A673 (cell line): ENCODE measurements around the gene DZANK1.

ENCODE experiments used
- EZH2 ChIP-seq: fragments of 200-600 bp; sonication (generic); IDR thresholded peaks from 2 replicates; pipeline ENCODE4 v1.6.1; 2017; ENCODE audit warnings: borderline replicate concordance, low read depth, mild to moderate bottlenecking, mixed read lengths, antibody characterized with exemption, low read length; ENCODE audit not compliant: poor library complexity, severe bottlenecking
- TF ChIP-seq, protein P1 (sequence below): fragments of 300-800, 200-600 bp; sonication (generic); conservative IDR thresholded peaks from 2 replicates; pipeline ENCODE4 v1.5.1; 2017; ENCODE audit warnings: low read depth, mild to moderate bottlenecking, antibody characterized with exemption, low read length, moderate library complexity, mixed read lengths

DNA sequence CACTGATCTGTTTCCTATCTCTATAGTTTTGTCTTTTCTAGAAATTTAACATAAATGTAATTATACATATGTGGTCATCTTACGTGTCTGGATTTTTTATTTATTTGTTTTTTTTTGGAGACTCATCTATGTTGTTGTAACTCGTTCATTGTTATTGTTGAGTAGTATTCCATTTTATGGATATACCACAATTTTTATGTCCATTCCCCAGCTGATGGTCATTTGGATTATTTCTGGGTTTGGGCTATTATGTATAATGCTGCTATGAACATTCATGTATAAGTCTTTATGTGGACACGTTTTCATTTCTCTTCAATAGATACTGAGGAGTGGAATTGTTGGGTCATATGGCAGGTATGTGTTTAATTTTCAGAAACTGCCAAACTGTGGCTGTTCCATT lies 10.2 kb downstream of the DZANK1 start:
- TF ChIP-seq, protein P1, sequence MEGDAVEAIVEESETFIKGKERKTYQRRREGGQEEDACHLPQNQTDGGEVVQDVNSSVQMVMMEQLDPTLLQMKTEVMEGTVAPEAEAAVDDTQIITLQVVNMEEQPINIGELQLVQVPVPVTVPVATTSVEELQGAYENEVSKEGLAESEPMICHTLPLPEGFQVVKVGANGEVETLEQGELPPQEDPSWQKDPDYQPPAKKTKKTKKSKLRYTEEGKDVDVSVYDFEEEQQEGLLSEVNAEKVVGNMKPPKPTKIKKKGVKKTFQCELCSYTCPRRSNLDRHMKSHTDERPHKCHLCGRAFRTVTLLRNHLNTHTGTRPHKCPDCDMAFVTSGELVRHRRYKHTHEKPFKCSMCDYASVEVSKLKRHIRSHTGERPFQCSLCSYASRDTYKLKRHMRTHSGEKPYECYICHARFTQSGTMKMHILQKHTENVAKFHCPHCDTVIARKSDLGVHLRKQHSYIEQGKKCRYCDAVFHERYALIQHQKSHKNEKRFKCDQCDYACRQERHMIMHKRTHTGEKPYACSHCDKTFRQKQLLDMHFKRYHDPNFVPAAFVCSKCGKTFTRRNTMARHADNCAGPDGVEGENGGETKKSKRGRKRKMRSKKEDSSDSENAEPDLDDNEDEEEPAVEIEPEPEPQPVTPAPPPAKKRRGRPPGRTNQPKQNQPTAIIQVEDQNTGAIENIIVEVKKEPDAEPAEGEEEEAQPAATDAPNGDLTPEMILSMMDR: no peak
- TF ChIP-seq EZH2: no peak
